GM06990 (cell line): Measurements from ENCODE around the gene SSR1.
A peak's percentile ranks its signal among the peaks of the same experiment; 100 is the strongest.
"Not testable (repeated sequence)": the region's sequence is repeated elsewhere in the genome, so short reads cannot be mapped to it uniquely, and the experiment has no call there.

Source experiments
- DNase-seq: peaks from one replicate; pipeline ENCODE4 v3.0.0-alpha.2; 2011; ENCODE audit not compliant: insufficient read length; ENCODE audit errors: extremely low read depth
- H3K27me3 ChIP-seq: replicated peaks from 2 replicates; pipeline ENCODE4 v1.6.0; 2011; ENCODE audit warnings: low read length; ENCODE audit not compliant: control insufficient read depth, insufficient read depth
- H3K36me3 ChIP-seq: 2 replicates; pipeline ENCODE4 v1.5.1; 2011; ENCODE audit warnings: low read length; ENCODE audit not compliant: control insufficient read depth, insufficient read depth
- H3K4me3 ChIP-seq: replicated peaks from 2 replicates; pipeline ENCODE4 v1.5.1; 2011; ENCODE audit warnings: low read depth, mild to moderate bottlenecking, control low read depth, low read length
- CTCF ChIP-seq: IDR thresholded peaks from 2 replicates; pipeline ENCODE4 v1.5.1; 2011; ENCODE audit warnings: low read length, control low read depth, mild to moderate bottlenecking, inconsistent platforms; ENCODE audit not compliant: insufficient read depth, poor library complexity, severe bottlenecking

Gene SSR1

GRCh38 chr6:7312616-7313504, at the start of gene SSR1:
Gene SSR1, minus strand, starts transcription at chr6:7313199. Its CDS starts 79 bp downstream, at chr6:7313120.
- DNase-seq = peak; percentile 97
- peaks cover 2% of the 10 kb centered on the region for H3K36me3 ChIP-seq
- H3K4me3 ChIP-seq = peak within 1 kb of the TSS; percentile 97
- TF ChIP-seq CTCF = no peak
- H3K27me3 ChIP-seq = no peaks in the 10 kb centered on the region

- H3K4me3 ChIP-seq, H3K27me3 ChIP-seq, DNase-seq, H3K36me3 ChIP-seq: not testable (repeated sequence)
Observed at GRCh38 chr6:7351916-7352315, 38.9 kb upstream of the SSR1 start.

GRCh38 chr6:7350591-7350990, 37.6 kb upstream of the SSR1 start:
- not testable (repeated sequence) for DNase-seq, H3K36me3 ChIP-seq, H3K27me3 ChIP-seq, H3K4me3 ChIP-seq

- H3K27me3 ChIP-seq, H3K36me3 ChIP-seq, DNase-seq, H3K4me3 ChIP-seq: not testable (repeated sequence)
Observed at GRCh38 chr6:7347551-7347997, 34.6 kb upstream of the SSR1 start.

GRCh38 chr6:7344773-7345450, 31.9 kb upstream of the SSR1 start:
- DNase-seq, H3K4me3 ChIP-seq, H3K36me3 ChIP-seq, H3K27me3 ChIP-seq: not testable (repeated sequence)

- H3K36me3 ChIP-seq = no peaks in the 10 kb centered on the region
- no peak for TF ChIP-seq CTCF
- no peak overlapping the region for H3K4me3 ChIP-seq
- no peaks in the 10 kb centered on the region for H3K27me3 ChIP-seq
- DNase-seq = no peak
Observed at GRCh38 chr6:7343546-7344475, 30.8 kb upstream of the SSR1 start.

GRCh38 chr6:7341989-7342742, 29.2 kb upstream of the SSR1 start:
- Histone ChIP-seq H3K27me3 (no peaks in the 10 kb centered on the region), H3K4me3 (no peak overlapping the region), H3K36me3 (no peaks in the 10 kb centered on the region)
- DNase-seq = no peak
- no peak for TF ChIP-seq CTCF
